Gastroesophageal sphincter (tissue), 4 donors: ENCODE data around the gene ADAM10. TPM values are rescaled to one million over a fixed set of nuclear protein-coding genes. Genes with fewer than 3 reads are reported as not detected.

Source experiments
- ATAC-seq: fragments of 150-250 bp; one replicate; pipeline ENCODE4 v1.9.1; 2016; ENCODE audit warnings: mild to moderate bottlenecking, moderate library complexity
- H3K27ac ChIP-seq, 4 donors: fragments of 200-600 bp; sonication (generic) in 3 of 4; 1 replicate in 3 of 4; 2 replicates in 1 of 4; pipeline ENCODE4 v1.5.1; 2016 to 2019
- H3K27me3 ChIP-seq: fragments of 200-600 bp; sonication (generic); one replicate; pipeline ENCODE4 v1.5.1; 2019
- H3K36me3 ChIP-seq, 2 donors: fragments of 200-600 bp; sonication (generic); one replicate each; pipeline ENCODE4 v1.5.1; 2019; ENCODE audit warnings: control low read depth in 1 of 2
- H3K4me1 ChIP-seq, 3 donors: fragments of 200-600 bp; sonication (generic); 1 replicate in 2 of 3; 2 replicates in 1 of 3; pipeline ENCODE4 v1.5.1; 2016 to 2019; ENCODE audit warnings: control low read depth in 2 of 3
- H3K4me3 ChIP-seq, 2 donors: fragments of 200-600 bp; sonication (generic); one replicate each; pipeline ENCODE4 v1.5.1; 2019; ENCODE audit warnings: mild to moderate bottlenecking in 1 of 2, moderate library complexity in 1 of 2
- H3K9me3 ChIP-seq, 3 donors: fragments of 200-600 bp; sonication (generic); one replicate each; pipeline ENCODE4 v1.5.1; 2017 to 2019; ENCODE audit warnings: control low read depth in 2 of 3
- CTCF ChIP-seq, 4 experiments: fragments of 200-600 bp in 2 of 4; fragments of 450-650 bp in 2 of 4; sonication (generic) in 1 of 4; IDR thresholded peaks; one replicate each; pipeline ENCODE4 v1.5.1; 2017 to 2019; ENCODE audit warnings: antibody characterized with exemption in 4 of 4, mild to moderate bottlenecking in 2 of 4, moderate library complexity in 2 of 4
- EP300 ChIP-seq: sonication (generic); formaldehyde crosslinking; IDR thresholded peaks from one replicate; pipeline ENCODE4 v1.6.1; 2017; ENCODE audit warnings: antibody characterized with exemption, mild to moderate bottlenecking
- POLR2A ChIP-seq, 2 donors: fragments of 450-650 bp; IDR thresholded peaks; one replicate each; pipeline ENCODE4 v1.6.1; 2017; ENCODE audit warnings: antibody characterized with exemption in 2 of 2, mild to moderate bottlenecking in 2 of 2, moderate library complexity in 1 of 2
- POLR2AphosphoS5 ChIP-seq: sonication (generic); formaldehyde crosslinking; IDR thresholded peaks from one replicate; pipeline ENCODE4 v1.6.1; 2017; ENCODE audit warnings: antibody characterized with exemption
- WGBS, 2 donors: methylation state at CpG; one replicate each; pipeline ENCODE4 v1.1.5; 2018; ENCODE audit warnings: low coverage in 1 of 2; 5-methylcytosine and 5-hydroxymethylcytosine counted together
- total RNA-seq, 4 donors: library from RNA; depleted of rRNA; stranded (reverse); fragments of >200 nt; gene quantifications; one replicate each; pipeline ENCODE4 v1.1.0, GENCODE V29; 2016

The ADAM10 gene
- total RNA-seq, 4 donors from 2014 or later: 59.5 to 69.1 (median 62.3) TPM

- no peak for TF ChIP-seq POLR2AphosphoS5
- no peak overlapping the region for H3K27ac ChIP-seq
- no peaks in the 10 kb centered on the region for H3K27me3 ChIP-seq
- ATAC-seq: no peak
- WGBS, 2 donors: 89 to 100% methylated on average over 2 of the region's 2 CpGs
- H3K36me3 ChIP-seq: peaks cover 0 to 9% of the 10 kb centered on the region in 2 donors
- no peak overlapping the region for H3K4me3 ChIP-seq
- no peaks in the 10 kb centered on the region for H3K4me1 ChIP-seq
- no peaks in the 10 kb centered on the region for H3K9me3 ChIP-seq
These were observed 44.4 kb downstream of the ADAM10 start for GRCh38 chr15:58705105-58705504.

- Histone ChIP-seq H3K27ac (no peak overlapping the region), H3K4me3 (no peak overlapping the region), H3K4me1 (no peaks in the 10 kb centered on the region), H3K36me3 (peaks cover 0 to 9% of the 10 kb centered on the region in 2 donors), H3K9me3 (peaks cover 0 to 4% (median 0%) of the 10 kb centered on the region in 3 donors), H3K27me3 (no peaks in the 10 kb centered on the region)
- 54 to 77% methylated on average over 3 to 4 of the region's 4 CpGs for WGBS, 2 donors
- TF ChIP-seq CTCF (IDR thresholded peaks at IDR 0.05) (no peak), POLR2AphosphoS5 (no peak)
- ATAC-seq: no peak
These were observed 45.2 kb downstream of the ADAM10 start for GRCh38 chr15:58704155-58704865.

DNA sequence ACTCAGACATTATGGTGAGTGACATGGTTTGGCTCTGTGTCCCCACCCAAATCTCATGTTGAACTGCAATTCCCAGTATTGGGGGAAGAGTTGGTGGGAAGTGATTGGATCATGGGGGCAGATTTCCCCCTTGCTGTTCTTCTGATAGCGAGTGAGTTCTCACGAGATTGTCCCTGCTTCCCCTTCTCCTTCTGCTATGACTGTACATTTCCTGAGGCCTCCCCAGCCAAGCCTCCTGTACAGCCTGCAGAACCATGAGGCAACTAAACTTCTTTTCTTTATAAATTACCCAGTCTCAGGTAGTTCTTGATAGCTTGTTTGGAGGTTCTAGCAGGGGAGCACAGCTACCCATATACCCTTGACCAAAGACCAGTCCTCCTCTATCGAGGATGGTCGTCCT, 45.9 kb downstream of the ADAM10 start:
- Histone ChIP-seq H3K4me1 (no peaks in the 10 kb centered on the region), H3K9me3 (peaks cover 0 to 11% (median 0%) of the 10 kb centered on the region in 3 donors), H3K27me3 (no peaks in the 10 kb centered on the region), H3K36me3 (peaks cover 0 to 9% of the 10 kb centered on the region in 2 donors), H3K27ac (no peak overlapping the region), H3K4me3 (no peak overlapping the region)
- ATAC-seq: no peak
- 88 to 100% methylated on average over 2 to 4 of the region's 4 CpGs for WGBS, 2 donors
- TF ChIP-seq EP300 (no peak), POLR2A (IDR thresholded peaks at IDR 0.05) (no peak), POLR2AphosphoS5 (no peak), CTCF (IDR thresholded peaks at IDR 0.05) (no peak)

GRCh38 chr15:58702233-58702632, 47.3 kb downstream of the ADAM10 start:
- no peak overlapping the region for H3K4me3 ChIP-seq
- TF ChIP-seq CTCF (IDR thresholded peaks at IDR 0.05): no peak
- no peak for TF ChIP-seq POLR2AphosphoS5
- TF ChIP-seq POLR2A (IDR thresholded peaks at IDR 0.05): no peak
- no peak for TF ChIP-seq EP300
- ATAC-seq: no peak
- H3K27me3 ChIP-seq: no peaks in the 10 kb centered on the region
- peaks cover 0 to 16% (median 0%) of the 10 kb centered on the region in 3 donors for H3K9me3 ChIP-seq
- H3K27ac ChIP-seq: no peak overlapping the region
- 90 to 95% methylated on average over 2 of the region's 2 CpGs for WGBS, 2 donors
- peaks cover 0 to 9% of the 10 kb centered on the region in 2 donors for H3K36me3 ChIP-seq
- no peaks in the 10 kb centered on the region for H3K4me1 ChIP-seq

GRCh38 chr15:58701376-58701775, 48.1 kb downstream of the ADAM10 start:
- no peaks in the 10 kb centered on the region for H3K27me3 ChIP-seq
- H3K36me3 ChIP-seq: peaks cover 0 to 9% of the 10 kb centered on the region in 2 donors
- WGBS, 2 donors: 89 to 95% methylated on average over 4 of the region's 4 CpGs
- no peaks in the 10 kb centered on the region for H3K4me1 ChIP-seq
- H3K27ac ChIP-seq: no peak overlapping the region
- no peak for ATAC-seq
- TF ChIP-seq CTCF (IDR thresholded peaks at IDR 0.05): no peak
- TF ChIP-seq EP300: no peak
- TF ChIP-seq POLR2A (IDR thresholded peaks at IDR 0.05): no peak
- no peak for TF ChIP-seq POLR2AphosphoS5
- H3K9me3 ChIP-seq: peaks cover 0 to 16% (median 0%) of the 10 kb centered on the region in 3 donors
- no peak overlapping the region for H3K4me3 ChIP-seq
